ENCODE measurements around the gene HERPUD2.

Gene HERPUD2

DNA sequence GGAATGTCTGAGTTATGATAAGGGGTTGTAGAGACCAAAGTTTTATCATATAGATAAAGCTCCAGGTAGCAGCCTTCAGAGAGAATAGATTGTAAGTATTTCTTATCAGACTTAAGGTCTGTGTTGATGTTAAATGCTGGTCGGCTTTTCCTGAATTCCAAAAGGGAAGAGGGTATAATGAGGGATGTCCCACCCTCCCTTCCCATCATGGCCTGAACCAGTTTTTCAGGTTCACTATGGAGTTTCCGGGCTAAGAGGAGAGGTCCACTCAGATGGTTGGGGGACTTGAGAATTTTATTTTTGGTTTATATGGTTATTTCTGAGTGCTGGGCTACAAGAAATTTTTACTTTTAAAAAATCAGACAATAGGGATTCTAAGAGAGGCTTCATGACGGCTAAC, 45.2 kb downstream of the HERPUD2 start:
- TF ChIP-seq, protein P1, sequence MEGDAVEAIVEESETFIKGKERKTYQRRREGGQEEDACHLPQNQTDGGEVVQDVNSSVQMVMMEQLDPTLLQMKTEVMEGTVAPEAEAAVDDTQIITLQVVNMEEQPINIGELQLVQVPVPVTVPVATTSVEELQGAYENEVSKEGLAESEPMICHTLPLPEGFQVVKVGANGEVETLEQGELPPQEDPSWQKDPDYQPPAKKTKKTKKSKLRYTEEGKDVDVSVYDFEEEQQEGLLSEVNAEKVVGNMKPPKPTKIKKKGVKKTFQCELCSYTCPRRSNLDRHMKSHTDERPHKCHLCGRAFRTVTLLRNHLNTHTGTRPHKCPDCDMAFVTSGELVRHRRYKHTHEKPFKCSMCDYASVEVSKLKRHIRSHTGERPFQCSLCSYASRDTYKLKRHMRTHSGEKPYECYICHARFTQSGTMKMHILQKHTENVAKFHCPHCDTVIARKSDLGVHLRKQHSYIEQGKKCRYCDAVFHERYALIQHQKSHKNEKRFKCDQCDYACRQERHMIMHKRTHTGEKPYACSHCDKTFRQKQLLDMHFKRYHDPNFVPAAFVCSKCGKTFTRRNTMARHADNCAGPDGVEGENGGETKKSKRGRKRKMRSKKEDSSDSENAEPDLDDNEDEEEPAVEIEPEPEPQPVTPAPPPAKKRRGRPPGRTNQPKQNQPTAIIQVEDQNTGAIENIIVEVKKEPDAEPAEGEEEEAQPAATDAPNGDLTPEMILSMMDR (IDR thresholded peaks at IDR 0.05): no peak
- no peak overlapping the region for H3K4me3 ChIP-seq (ENCODE audit: low read depth, low read length)
- H3K4me1 ChIP-seq: peaks cover 6% of the 10 kb centered on the region
- H3K36me3 ChIP-seq (ENCODE audit: control insufficient read depth, insufficient read depth, low read length): no peaks in the 10 kb centered on the region
- no peak overlapping the region for H3K27ac ChIP-seq
- H2AFZ ChIP-seq: no peak overlapping the region
- no peaks in the 10 kb centered on the region for H3K9me3 ChIP-seq (ENCODE audit: control insufficient read depth, low read length)
- H3K9ac ChIP-seq: no peak overlapping the region
- H3K27me3 ChIP-seq (ENCODE audit: control insufficient read depth, insufficient read depth, low read length): no peaks in the 10 kb centered on the region
- no peak overlapping the region for H3K4me2 ChIP-seq (ENCODE audit: low read length)
- H3K79me2 ChIP-seq: peaks cover 16% of the 10 kb centered on the region

DNA sequence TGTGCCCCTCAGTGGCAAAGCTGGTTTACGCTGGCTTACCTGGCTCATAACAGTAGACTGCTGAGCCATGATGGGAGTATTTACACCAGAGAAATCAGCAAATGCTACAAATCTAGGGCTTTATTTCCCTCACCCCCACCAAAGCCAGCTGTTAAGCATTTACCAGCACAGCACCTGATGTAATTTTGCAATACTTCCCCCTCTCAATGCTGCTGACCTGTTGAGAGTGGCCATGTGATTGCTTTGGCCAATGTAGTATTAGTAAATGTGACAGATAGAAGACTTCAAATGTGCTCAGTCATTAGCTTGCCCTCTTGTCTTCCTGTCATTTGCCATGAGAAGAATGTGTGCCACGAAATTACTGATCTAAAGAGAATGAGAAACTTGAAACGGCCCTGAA, 46.6 kb downstream of the HERPUD2 start:
- TF ChIP-seq, protein P1 (IDR thresholded peaks at IDR 0.05): no peak
- H3K9me3 ChIP-seq (ENCODE audit: control insufficient read depth, low read length): no peaks in the 10 kb centered on the region
- H3K9ac ChIP-seq: no peak overlapping the region
- H3K36me3 ChIP-seq (ENCODE audit: control insufficient read depth, insufficient read depth, low read length): no peaks in the 10 kb centered on the region
- H3K27ac ChIP-seq: no peak overlapping the region
- H3K79me2 ChIP-seq: peaks cover 14% of the 10 kb centered on the region
- peaks cover 6% of the 10 kb centered on the region for H3K4me1 ChIP-seq
- H3K4me2 ChIP-seq (ENCODE audit: low read length): no peak overlapping the region
- no peak overlapping the region for H3K4me3 ChIP-seq (ENCODE audit: low read depth, low read length)
- H3K27me3 ChIP-seq (ENCODE audit: control insufficient read depth, insufficient read depth, low read length): no peaks in the 10 kb centered on the region
- H2AFZ ChIP-seq: no peak overlapping the region

DNA sequence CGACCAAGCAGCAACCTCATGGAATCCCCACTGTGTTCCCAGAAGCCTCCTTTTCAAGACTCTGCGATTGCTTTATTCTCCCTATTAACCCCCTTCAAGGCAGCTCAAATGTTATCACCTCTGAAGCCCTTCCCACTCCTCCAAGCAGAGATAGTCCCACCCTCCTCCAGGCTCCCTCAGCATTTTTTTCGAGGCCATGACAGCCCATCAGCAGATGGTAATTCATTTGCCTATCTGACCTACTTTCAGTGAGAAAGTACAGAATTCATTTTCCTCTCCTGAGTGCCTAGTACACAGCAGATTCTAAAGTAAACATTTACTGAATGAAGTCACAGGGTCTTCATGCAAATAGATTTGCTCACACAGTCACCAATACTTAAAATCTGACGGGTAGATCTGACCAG, 47.8 kb downstream of the HERPUD2 start:
- H3K79me2 ChIP-seq: peaks cover 13% of the 10 kb centered on the region
- H3K27ac ChIP-seq: no peak overlapping the region
- H3K9me3 ChIP-seq (ENCODE audit: control insufficient read depth, low read length): no peaks in the 10 kb centered on the region
- no peak overlapping the region for H3K9ac ChIP-seq
- H2AFZ ChIP-seq: no peak overlapping the region
- no peaks in the 10 kb centered on the region for H3K27me3 ChIP-seq (ENCODE audit: control insufficient read depth, insufficient read depth, low read length)
- H3K4me1 ChIP-seq: peaks cover 6% of the 10 kb centered on the region
- no peaks in the 10 kb centered on the region for H3K36me3 ChIP-seq (ENCODE audit: control insufficient read depth, insufficient read depth, low read length)
- H3K4me2 ChIP-seq (ENCODE audit: low read length): no peak overlapping the region
- TF ChIP-seq, protein P1 (IDR thresholded peaks at IDR 0.05): no peak
- H3K4me3 ChIP-seq (ENCODE audit: low read depth, low read length): no peak overlapping the region

DNA sequence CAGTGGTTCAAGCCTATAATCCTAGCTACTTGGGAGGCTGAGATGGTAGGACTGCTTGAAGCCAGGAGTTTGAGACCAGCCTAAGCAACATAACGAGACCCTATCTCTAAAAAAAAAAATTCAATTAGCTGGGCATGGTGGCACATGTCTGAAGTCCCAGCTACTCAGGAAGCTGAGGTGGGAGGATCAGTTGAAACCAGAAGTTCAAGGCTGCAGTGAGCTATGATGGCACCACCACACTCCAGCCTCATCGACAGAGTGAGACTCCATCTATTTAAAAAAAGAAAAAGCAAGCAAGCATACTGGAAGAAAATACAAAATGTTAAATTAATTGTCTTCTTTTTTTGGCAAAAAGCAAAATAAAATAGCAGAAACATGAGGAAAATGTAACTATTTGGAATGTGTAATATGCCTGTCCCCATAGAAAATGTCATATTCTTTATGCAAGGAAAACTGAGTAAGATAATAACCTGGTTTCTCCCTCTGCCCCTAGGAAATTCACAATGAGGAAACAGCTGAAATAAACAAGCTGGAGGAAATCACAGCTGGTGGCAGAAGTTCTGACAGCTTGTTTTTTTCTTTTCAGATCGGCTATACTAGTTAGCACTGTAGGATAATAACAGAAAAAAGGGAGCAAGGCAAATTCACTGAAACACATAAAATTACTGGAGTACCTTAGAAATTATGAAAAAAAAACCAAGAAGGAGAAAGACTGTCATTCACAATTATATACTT, 48.5 kb downstream of the HERPUD2 start:
- Histone ChIP-seq H3K9me3 (ENCODE audit: control insufficient read depth, low read length) (no peaks in the 10 kb centered on the region), H3K4me3 (ENCODE audit: low read depth, low read length) (no peak overlapping the region), H3K4me1 (peaks cover 6% of the 10 kb centered on the region), H3K36me3 (ENCODE audit: control insufficient read depth, insufficient read depth, low read length) (no peaks in the 10 kb centered on the region), H2AFZ (no peak overlapping the region), H3K9ac (no peak overlapping the region), H3K79me2 (peaks cover 13% of the 10 kb centered on the region), H3K4me2 (ENCODE audit: low read length) (no peak overlapping the region), H3K27ac (no peak overlapping the region), H3K27me3 (ENCODE audit: control insufficient read depth, insufficient read depth, low read length) (no peaks in the 10 kb centered on the region)
- TF ChIP-seq, protein P1 (IDR thresholded peaks at IDR 0.05): no peak

DNA sequence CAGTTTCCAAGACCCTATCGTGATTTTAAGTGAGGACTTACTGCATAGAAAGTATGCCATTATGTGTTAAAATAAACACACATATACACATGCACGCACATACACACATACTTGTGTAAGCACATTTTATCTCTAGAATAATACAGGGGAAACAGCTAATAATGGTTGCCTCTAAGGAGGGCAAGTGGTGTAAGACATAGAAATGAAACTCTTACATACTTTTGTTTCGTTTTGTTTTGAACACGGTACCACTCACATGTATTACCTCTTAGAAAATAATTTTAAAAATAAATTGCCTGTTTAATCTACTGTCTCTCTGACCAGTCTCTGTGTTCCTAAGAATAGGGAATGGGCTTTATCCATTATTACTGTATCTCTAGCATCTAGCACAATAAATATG, 49.2 kb downstream of the HERPUD2 start:
- Histone ChIP-seq H3K36me3 (ENCODE audit: control insufficient read depth, insufficient read depth, low read length) (no peaks in the 10 kb centered on the region), H3K27ac (no peak overlapping the region), H3K9me3 (ENCODE audit: control insufficient read depth, low read length) (no peaks in the 10 kb centered on the region), H2AFZ (no peak overlapping the region), H3K4me3 (ENCODE audit: low read depth, low read length) (no peak overlapping the region), H3K9ac (no peak overlapping the region), H3K79me2 (peaks cover 8% of the 10 kb centered on the region), H3K4me1 (peaks cover 6% of the 10 kb centered on the region), H3K27me3 (ENCODE audit: control insufficient read depth, insufficient read depth, low read length) (no peaks in the 10 kb centered on the region), H3K4me2 (ENCODE audit: low read length) (no peak overlapping the region)
- TF ChIP-seq, protein P1 (IDR thresholded peaks at IDR 0.05): no peak
